ENCODE results near the gene ELAC1.
A peak's percentile ranks its signal among the peaks of the same experiment; 100 is the strongest.
"Not testable (repeated sequence)": the region's sequence is repeated elsewhere in the genome, so short reads cannot be mapped to it uniquely, and the experiment has no call there.

ELAC1 gene, protein sequence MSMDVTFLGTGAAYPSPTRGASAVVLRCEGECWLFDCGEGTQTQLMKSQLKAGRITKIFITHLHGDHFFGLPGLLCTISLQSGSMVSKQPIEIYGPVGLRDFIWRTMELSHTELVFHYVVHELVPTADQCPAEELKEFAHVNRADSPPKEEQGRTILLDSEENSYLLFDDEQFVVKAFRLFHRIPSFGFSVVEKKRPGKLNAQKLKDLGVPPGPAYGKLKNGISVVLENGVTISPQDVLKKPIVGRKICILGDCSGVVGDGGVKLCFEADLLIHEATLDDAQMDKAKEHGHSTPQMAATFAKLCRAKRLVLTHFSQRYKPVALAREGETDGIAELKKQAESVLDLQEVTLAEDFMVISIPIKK

DNA sequence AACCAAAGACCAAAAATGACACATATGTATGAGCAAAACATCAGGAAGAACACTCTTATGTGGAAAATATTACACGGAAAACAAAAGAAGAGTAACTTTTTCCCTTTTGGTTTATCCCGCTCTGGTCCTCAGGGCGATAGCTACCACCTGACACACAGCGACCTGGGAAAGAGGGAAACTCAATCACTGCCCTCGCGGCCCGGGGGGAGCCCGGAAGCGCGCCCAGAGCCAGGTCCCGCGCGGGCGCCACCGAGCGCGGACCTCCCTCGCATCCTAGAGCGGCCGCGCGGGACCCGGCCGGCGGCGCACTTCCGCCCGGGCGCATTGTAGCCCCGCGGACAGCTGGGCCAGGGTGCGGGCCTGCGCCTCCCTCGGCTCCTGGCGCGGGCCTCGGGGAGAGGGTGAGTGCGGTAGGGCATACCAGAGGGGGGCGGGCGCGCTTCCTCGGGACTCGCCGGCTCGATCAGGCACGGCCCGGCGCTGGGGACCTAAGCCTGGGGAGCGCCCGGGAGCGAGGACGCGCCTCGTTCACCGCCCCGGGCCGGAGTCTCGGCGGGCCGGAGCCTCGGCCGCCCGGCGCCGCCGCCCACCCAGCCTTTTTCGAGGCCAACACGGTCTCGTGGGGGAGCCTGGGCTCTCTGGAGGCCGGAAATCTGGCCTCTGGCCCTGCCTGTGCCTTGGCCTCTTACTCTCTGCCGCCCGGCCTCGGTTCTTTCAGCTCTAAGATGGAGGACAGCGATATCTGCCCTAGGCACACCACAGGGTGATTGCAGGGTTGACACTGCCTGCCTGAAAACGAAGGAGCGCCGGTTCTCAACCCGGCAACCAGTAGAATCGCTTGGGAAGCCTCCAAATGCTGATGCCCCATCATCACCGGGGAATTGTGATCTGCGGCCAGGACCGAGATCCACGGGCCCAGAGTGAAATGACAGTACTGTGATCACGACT lies at the start of gene ELAC1:
Gene ELAC1 (plus strand): TSS at position 327 of the 948 bp plus-strand sequence. CDS start 6,365 bp downstream, outside the sequence.
- peak; percentile 68 for DNase-seq (ENCODE audit: low read depth)

DNA sequence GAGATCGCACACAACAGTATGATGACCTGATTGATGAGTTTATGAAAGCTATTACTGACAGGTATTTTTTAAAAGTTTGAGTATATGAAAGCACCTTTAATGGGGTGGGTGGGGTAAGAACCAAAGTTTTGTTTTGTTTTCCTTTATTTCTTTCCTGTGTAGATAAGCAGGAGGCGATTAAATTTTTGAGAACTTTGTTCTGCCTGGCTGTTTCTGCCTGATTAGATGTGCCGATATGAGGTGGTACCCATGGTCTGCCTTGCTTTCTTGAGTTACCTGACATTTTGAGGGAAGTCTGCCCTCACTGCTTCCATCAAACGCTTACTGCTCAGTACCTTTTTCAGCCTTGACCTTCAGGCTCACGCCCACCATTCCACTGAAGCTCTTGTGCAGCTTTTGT lies 49.7 kb upstream of the ELAC1 start:
- no peak for DNase-seq (ENCODE audit: low read depth)

DNA sequence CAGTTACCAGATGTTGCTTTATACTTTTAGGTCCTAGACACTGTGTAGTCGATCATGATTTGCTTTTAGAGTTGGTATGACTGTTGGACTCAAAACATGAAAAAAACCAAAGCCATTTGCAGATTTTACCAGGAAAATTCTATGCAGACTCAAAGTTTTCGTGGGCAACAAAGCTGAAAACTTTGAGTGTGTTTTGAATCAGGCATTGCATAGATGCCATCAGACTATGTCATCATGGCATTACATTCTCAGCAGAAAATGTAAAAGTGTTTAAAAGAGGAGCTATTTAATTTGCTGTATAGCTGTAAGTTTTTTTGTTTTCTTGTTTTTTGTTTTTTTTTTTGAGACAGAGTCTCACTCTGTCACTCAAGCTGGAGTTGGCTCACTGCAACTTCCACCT lies 43.5 kb upstream of the ELAC1 start:
- DNase-seq (ENCODE audit: low read depth) = no peak

DNA sequence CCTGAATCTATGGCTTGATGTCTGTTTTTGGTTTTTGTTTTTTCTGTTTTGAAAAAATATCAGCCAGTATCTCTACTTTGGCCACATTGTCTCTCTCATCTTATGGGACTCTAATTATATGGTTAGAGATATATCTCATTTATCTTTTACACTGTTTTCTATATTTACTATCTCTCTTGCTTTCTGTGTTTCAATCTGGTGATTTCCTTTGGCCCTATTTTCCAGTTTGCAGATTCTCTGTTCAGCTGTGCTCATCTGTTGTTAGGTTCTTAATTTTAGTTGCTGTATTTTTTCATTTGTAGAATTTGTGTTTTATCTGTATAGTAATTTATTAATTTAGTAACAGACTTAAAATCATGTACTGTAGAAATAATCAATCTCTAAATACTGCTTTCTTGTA lies 41.3 kb upstream of the ELAC1 start:
- DNase-seq (ENCODE audit: low read depth) = no peak

DNA sequence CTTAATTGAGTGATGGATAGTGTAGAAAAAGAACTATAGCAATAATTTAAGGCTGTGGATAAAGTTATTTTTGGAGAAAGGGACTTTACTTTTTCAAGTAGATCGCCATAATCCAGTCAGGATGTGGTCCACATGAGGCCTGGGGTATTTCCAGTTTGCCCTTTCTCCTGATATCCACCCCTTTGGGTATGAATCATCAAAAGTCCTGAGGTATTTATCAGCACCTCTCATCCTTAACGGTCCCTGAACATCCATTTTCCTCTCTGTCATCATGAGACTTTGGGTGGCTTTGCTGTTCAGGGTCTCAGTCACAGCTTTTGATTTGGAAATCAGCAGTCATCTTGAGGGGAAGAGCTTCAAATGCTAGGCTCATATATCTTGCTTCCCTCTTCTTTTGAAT lies 39.3 kb upstream of the ELAC1 start:
- DNase-seq (ENCODE audit: low read depth) = no peak

DNA sequence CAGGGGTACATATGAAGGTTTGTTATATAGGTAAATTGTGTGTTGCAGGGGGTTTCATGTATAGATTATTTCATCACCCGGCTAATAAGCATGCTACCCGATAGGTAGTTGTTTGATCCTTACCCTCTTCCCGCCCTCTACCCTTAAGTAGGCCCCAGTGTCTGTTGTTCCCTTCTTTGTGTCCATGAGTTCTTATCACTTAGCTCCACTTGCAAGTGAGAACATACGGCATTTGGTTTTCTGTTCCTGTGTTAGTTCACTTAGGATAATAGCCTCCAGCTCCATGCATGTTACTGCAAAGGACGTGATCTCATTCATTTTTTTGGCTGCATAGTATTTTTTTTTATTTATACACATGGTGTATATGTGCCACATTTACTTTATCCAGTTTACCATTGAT lies 34.2 kb upstream of the ELAC1 start:
- DNase-seq (ENCODE audit: low read depth) = no peak

DNA sequence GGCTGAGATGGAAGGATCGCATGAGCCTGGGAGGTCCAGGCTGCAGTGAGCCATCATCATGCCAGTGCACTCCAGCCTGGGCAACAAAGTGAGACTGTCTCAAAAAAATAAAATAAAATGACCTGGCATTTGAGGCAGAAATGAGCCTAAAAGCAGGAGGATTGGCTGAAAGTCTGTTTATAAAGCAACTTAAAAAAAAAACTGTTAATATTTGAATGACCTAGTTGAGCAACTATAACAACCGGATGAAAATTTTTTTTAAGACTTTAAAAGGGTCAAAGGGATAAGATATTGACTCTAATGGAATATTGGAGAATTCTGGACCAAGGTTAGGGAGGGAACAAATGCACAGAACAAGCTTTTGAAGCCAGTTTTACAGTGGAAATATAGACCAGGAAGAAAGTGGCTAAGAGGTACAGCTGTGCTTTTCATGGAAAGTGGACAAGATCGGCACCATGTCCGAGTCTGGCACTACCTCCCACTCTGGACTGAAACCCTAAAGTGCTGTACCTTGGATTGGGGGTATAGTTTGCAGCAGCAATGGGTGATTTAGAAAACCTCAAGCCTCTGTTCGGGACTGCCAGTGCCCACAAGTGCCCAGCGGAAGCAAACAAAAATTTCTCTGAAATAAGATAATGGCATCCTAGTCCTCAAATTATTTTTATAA lies 33.2 kb upstream of the ELAC1 start:
- DNase-seq (ENCODE audit: low read depth) = no peak

DNA sequence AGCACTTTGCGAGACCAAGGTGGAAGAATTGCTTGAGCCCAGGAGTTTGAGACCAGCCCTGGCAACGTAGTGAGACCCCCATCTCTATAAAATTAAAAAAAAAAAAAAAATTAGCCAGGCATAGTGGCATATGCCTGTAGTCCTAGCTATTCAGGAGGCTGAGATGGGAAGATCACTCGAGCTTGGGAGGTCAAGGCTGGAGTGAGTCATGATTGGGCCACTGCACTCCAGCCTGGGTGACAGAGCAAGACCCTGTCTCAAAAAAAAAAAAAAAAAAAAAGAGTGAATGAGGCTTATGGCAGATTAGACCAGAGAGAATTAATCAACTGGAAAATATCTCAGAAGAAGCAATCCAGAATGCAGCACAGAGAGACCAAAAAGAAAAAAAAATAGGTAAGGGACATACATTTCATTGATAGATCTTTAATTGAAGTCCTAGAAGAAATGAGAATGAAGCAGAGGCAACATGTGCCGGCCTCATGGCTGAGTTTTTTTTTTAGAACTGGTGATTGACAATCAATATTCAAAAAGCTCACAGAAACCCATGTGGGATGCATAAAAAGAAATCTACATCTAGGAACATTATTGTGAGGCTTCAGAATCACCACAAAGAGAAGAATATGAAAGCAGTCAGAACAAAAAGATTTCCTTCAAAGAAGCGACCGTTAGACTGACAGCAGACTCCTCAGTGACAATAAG lies 32.2 kb upstream of the ELAC1 start:
- DNase-seq (ENCODE audit: low read depth) = no peak

DNA sequence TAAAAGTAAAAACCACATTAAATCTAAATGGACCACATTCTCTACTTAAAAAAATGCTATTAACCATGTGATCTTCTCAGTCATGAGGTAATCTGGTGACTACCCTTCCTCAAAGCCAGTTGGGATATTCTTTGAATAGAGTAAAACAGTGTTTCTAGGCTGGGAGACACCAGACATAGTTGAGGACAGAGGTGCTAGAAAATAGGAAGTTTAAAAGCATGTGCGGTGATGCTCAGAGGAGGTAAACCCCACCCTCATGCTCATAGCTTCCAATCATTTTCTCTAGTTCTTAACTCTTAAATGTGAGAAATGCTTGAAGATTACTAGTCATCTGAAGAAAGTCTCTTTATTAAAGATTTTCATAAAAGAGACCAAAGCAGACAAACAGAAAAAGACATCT lies 30.7 kb upstream of the ELAC1 start:
- no peak for DNase-seq (ENCODE audit: low read depth)

DNA sequence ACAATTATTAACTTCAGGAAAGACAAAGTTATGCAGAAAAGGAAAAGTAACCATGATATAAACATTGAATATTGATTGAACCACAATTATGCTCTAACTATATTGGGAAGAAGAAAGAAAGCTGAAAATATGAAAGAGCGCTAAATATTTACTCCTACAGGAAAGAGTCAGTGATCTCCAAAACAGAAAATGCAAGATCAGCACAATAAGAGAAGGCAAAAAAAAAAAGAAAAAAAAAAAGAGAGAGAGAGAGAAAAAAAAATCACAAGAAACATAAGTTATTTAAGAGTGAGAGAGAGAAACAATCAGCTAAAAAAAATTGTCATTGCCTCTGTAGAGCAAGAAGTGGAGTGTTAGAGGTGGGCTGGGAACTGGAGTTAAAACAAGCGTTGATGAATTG lies 28.9 kb upstream of the ELAC1 start:
- DNase-seq (ENCODE audit: low read depth) = no peak

DNA sequence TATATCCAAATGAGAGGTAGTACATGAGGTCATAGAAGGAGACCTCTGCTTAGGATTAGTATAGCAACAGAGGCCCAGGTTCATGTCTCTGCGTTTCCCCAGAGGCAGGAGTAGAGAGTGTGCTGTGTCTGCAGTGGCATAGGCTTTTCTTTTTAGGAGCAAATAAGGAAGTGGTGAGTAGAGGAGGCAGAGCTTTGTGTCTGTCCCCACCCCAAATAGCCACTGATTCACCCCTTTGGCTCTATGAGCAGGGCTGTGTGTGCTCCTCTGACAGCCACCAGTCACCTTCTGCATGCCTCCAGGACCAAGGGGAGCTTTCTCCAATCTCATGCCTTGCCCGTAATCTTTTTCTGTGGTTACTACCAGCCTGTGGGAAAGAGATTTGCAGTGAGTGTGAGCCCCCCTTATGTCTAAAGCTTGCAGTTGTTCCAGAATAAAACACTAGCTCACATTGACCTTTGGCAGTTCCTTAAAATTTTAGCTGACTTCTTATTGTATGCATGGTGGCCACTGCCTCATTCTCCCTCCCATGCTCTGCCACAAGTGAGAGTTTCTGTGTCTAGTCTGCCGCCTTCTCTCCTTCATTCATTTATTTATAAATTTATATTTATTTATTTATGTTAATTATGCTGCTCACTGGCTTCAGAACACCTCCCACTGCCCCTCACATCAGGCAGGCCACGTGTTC lies 23.5 kb upstream of the ELAC1 start:
- no peak for DNase-seq (ENCODE audit: low read depth)

DNA sequence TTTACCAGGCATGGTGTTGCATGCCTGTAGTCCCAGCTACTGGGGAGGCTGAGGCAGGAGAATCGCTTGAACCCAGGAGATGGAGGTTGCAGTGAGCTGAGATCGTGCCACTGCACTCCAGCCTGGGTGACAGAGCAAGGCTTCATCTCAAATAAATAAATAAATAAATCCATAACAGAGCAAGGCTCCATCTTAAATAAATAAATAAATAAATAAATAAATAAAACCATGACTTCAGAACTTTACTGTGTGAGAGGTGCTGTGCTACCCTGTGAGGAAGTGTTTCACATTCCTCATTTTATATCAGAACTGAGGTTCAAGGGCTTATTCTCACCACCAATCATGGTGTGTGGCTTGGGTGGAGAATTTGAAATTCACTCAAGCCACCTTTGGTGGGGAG lies 21.9 kb upstream of the ELAC1 start:
- not testable (repeated sequence) for DNase-seq (ENCODE audit: low read depth)

DNA sequence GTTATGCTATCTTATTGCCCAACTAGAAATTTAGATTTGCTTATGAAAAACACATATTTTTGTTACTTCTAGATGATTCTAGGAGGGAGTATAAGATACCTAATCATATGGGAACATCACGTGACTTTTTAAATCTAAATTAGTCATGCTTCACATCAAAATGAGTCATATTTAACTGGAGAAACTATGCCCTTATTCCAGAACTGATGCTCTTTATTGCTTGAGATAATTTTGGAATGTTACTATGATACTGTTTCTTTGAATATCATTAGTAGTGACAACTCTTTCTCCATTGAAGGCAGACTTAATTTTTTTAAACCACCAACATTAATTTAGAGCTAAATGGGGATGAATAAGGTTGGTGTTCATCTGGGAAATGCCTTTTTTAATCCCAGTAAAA lies 19.9 kb upstream of the ELAC1 start:
- no peak for DNase-seq (ENCODE audit: low read depth)

DNA sequence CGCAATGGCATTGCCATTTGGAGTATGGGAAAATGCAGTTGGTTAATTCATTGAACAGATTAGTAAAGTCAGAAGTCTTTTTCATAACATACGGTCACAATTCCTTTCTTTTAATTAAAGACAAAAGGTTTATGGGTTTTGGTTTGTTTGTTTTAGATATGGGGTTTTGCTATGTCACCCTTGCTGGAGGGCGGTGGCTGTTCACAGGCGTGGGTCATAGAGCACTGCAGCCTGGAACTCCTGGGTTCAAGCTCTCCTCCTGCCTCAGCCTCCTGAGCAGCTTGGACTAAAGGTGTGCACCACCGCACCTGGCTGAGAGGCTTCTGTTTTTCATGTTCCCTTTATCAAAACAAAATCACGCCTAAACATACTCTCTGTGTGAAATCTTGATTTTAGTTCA lies 18.7 kb upstream of the ELAC1 start:
- DNase-seq (ENCODE audit: low read depth) = no peak

DNA sequence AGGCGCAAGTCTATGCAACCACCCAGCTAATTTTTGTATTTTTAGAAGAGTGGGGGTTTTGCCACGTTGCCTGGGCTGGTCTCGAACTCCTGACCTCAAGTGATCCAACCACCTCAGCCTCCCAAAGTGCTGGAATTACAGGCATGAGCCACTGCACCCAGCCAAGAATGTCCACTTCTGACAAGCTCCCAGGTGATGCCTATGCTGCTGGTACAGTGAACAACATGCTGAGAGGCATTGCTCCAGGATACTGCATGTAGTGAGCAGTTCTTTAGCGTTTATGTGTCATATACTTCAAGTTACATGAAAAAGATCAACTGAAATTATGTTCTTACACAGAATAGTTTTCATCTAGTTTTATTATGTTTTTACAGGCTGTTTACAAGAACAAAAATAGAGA lies 17.2 kb upstream of the ELAC1 start:
- DNase-seq (ENCODE audit: low read depth) = no peak

DNA sequence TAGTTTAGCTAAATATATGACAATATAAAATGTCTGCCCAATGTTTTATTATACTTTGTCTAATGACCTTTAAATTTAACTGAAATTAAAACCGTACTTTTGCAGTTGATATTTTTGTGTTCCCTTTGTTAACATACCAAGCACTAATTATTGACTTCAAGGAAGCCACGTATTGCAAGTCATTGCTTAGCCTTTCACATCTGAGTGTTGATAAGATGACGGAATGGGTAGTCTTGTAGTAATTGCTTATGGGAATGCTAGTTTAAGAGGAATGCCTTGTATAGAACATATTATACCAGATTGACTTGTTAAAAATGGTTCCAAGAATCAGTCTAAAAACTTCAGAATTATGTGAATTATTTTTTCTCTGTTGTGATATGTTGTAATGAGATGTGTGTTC lies 14.0 kb upstream of the ELAC1 start:
- no peak for DNase-seq (ENCODE audit: low read depth)

DNA sequence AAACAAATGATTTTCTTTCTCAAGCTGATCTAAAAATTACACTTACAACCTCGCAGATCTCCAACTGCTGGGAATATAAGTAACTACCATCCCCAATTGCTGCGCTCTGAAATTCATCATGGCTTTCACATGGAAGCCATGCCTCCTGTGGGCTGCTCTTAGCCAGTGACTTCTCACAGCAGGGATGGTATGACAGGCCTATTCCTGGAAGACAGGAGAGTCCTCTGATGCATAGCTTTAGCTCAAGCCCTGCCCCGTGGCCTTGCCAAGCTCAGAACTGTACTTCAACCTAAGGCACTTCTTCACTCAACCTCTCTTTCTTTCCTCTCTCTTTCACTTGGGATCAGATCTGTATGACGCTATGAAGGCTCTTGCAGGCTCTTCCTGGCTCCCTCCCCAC lies 12.6 kb upstream of the ELAC1 start:
- DNase-seq (ENCODE audit: low read depth) = no peak

DNA sequence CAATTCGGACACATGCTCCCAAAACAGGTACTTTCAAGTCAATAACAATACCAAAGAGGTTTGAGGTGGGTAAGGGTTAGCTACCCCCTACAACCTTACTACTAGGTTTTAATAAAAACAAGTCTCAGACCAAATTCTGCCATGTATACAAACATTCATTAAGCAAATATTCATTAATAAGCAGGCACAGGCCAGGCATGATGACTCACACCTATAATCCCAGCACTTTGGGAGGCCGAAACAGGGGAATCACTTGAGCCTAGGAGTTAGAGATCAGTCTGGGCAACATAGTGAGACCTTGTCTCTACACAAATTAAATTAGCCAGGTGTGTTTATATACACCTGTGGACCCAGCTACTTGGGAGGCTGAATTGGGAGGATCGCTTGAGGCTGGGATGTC lies 11.7 kb upstream of the ELAC1 start:
- DNase-seq (ENCODE audit: low read depth) = no peak

DNA sequence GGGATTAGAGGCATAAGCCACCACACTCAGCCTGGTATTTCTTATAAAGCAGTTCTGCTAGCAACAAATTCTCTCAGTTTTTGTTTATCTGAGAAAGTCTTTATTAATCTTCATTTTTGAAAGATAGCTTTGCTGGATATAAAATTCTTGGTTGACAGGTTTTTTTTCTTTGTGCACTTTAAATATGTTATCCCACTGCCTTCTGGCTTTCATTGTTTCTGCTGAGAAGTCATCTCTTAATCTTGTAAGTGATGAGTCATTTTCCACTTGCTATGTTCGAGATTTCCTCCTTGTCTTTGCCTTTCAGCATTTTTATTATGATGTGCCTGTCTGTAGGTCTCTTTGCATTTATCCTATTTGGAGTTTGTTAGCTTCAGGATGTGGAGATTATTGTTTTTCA lies 5.9 kb upstream of the ELAC1 start:
- no peak for DNase-seq (ENCODE audit: low read depth)

DNA sequence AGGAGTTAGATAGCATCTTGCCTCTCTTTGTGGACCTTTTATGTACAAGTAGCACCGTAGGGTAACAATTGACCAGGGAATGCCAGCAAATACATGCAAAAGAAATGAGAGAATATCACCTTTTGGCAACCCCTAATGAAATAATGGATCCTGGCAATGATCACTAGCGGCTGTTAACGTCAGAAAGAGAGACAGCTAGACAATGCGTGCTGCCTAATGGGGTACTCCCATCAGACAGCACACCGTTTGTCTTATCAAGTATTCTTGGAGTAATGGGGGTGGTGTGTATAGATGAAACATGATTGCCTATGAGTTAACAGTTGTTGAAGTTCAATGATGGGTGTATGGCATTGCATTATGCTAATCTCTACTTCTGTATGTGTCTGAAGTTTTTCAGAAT lies 1.6 kb downstream of the ELAC1 start:
- DNase-seq (ENCODE audit: low read depth) = no peak

DNA sequence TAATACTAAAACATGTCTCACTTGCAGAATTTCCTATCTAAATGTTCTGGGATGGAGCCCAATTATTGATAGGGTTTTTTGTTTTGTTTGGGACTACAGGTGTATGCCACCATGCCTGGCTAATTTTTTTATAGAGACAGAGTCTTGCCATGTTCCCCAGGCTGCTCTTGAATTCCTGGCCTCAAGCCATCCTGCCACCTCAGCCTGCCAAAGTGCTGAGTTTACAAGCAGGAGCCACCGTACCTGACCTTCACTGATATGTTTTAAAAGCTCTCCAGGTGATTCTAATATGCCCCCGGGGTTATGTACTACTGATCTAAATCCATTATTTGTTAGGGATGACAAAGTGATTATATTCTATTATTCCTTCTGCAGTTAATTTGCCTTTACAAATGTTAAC lies 2.2 kb downstream of the ELAC1 start:
- DNase-seq (ENCODE audit: low read depth) = no peak

DNA sequence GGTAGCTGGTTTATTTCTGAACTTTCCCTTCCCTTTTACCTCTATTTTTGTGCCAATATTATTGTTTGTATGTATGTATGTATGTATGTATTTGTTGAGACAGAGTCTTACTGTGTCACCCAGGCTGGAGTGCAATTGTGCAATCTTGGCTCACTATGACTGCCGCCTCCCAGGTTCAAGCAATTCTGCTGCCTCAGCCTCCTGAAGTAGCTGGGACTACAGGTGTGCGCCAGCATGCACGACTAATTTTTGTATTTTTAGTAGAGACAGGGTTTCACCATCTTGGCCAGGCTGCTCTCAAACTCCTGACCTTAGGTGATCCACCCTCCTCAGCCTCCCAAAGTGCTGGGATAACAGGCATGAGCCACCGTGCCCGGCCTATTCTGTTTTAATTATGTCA lies 4.6 kb downstream of the ELAC1 start:
- not testable (repeated sequence) for DNase-seq (ENCODE audit: low read depth)

Data from GM04504 (cell line).